OCI-M1 (cell line): ENCODE data around the gene CDC42.
"Not testable (repeated sequence)": the region's sequence is repeated elsewhere in the genome, so short reads cannot be mapped to it uniquely, and the experiment has no call there.

Source experiments
- DNase-seq: peaks from one replicate; lab custom pipeline; 2025; lab: John Stamatoyannopoulos, UW

The CDC42 gene

GRCh38 chr1:22075718-22076117, 23.2 kb downstream of the CDC42 start:
- DNase-seq = peak; percentile 83

DNA sequence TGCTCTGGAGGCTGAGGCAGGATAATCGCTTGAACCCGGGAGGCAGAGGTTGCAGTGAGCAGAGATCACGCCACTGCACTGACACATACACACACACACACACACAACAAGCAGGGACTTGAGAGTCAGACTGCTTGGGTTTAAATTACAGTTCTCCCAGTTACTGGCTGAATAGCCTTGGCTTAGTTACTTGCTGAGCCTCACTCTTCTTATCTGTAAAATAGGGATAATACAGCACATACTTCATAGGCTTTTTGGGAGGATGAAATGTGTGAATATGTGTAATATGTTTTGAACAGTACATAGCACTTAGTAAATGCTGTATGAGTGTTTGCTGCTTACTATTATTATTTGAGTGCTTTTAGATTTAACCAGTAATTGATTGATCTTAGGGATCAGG, 23.8 kb downstream of the CDC42 start:
- DNase-seq = no peak

DNA sequence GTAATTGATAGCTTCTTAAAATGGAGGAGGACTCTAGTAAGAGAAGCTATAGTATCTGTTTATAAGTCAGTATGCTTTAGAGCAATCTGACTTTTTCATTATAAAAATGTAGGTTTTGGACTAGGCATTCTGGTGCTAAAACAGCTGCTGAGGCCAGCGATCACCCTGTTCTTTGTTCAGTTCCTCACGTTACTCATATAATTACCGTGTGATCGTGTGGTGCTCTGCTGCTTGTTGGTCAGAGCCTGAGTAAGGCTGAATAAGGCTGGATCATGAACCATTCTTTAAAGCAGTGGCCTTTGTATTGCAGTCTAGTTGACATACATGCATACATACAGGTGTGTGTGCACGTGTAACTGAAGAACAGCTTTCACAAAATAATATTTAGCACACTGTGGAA, 25.2 kb downstream of the CDC42 start:
- no peak for DNase-seq

DNA sequence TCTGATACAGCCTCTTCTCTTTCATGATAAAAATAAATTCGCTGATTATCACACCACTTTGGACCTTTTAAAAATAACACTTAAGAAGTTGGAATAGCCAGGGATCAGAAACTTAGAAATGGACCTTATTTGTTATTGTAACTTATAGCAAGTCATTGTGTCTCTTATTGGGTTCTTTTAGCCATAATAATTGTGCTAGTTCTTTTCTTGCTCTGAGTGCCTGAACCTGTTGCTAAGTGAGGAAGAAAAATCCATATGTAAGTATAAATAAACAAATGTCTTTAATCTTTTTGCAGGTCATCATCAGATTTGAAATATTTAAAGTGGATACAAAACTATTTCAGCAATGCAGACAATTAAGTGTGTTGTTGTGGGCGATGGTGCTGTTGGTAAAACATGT, 25.6 kb downstream of the CDC42 start:
- DNase-seq = no peak

DNA sequence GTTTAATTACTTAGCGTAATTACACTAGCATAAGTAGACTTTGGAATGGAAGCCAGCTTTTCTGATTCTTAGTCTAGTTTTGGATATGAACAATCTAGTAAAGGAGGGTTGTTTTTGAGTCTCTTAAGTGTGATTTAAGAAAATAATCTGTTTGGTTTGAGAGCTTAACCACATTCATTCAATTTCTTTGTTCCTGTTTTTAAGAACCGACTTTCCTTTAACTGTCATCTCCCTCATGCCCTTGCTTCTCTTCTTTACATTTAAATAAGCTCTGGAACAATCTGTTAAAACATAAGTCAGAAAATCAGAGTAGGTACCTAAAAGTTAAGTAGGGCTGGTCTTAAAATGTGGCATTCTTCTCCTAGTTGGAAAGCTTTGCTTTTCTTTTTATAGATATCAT, 27.7 kb downstream of the CDC42 start:
- peak; percentile 23 for DNase-seq

DNA sequence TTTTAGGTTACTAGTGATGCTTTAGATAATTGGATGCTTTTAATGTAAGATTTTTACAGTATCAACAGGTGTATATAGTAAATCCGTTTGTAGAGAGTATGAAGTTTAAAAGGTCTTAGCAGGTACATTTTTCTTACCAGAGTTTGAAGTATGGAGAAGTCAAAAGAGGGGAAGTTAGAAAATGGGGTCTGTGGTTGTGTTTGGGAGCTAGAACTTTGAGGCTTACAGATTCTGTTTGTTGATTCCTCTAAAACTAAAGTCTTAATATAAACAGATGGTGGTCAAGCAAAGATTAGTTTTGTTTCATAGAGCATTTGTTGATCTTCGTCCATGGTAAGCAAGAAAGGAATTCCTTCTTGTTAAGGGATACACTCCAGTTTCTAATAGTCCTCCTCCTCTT, 35.8 kb downstream of the CDC42 start:
- DNase-seq = no peak

- DNase-seq = no peak
Observed at GRCh38 chr1:22089134-22089571, 36.6 kb downstream of the CDC42 start.

- DNase-seq = no peak
Observed at GRCh38 chr1:22089787-22090186, 37.3 kb downstream of the CDC42 start.

GRCh38 chr1:22090867-22091266, 38.4 kb downstream of the CDC42 start:
- DNase-seq = no peak

- DNase-seq = not testable (repeated sequence)
Observed at GRCh38 chr1:22092026-22092768, 39.7 kb downstream of the CDC42 start.

DNA sequence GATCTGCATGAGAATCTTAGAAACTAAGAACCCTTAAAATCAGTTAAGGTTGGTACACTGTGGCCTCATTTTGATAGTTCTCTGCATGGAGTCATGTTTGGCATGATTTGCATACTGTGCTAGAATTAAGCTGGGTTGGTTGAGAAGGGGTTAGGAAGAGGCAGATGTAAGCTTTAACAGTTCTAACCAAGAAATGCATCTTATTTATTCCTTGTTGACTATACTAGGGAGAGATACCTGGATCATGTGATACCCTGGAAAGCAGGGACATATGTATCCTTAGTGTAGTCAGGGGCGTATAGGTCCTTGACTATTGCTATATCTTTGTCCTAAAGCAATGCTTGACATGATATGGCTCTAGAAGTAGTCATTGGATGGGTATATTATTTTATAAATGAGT, 41.0 kb downstream of the CDC42 start:
- DNase-seq = no peak

DNA sequence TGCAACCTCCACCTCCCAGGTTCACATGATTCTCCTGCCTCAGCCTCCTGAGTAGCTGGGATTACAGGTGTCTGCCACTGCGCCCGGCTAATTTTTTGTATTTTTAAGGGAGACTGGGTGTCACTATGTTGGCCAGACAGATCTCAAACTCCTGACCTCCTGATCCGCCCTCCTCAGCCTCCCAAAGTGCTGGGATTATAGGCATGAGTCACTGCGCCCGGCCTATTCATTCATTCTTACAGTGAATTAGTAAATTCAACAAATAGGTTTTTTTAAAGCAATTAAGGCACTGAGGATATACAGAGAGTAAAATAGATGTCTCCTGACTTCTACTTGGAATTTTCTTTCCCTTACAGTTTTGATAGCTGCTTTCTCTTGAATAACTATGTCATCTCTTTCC, 43.5 kb downstream of the CDC42 start:
- no peak for DNase-seq

DNA sequence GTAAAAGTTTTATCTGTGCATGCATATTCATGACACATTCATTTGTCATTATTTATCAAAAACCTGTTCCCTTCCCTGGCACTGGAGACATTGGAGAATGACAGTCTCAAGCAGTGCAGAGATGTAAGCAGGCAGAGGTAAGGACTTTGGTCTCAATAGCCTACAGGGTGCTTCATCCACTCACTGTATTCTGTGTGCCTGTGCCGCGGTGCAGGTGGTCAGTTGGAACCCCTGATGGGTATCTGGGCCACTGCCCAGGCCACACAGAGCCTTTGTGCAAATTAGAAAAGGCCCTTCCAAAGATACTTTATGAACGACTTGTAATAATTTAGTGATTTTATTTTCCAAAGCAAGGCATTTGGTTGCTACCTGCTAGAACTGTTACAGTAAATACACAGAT, 44.0 kb downstream of the CDC42 start:
- no peak for DNase-seq

GRCh38 chr1:22098752-22099151, 46.2 kb downstream of the CDC42 start:
- no peak for DNase-seq

GRCh38 chr1:22100168-22100567, 47.7 kb downstream of the CDC42 start:
- DNase-seq = no peak

GRCh38 chr1:22101199-22101598, 48.7 kb downstream of the CDC42 start:
- no peak for DNase-seq

DNA sequence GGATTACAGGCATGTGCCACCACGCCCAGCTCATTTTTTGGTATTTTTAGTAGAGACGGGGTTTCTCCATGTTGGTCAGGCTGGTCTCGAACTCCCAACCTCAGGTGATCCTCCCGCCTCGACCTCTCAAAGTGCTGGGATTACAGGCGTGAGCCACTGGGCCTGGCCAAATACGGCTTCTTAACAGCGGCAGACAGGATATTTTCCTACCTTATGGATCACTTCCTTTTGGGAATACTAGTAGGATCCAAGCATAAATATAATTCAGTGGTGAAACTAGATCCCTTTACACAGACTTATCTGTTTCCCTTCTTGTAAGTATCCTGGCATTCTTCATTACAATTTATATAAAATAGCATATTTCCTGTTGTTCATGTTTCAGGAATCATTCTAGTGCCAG, 49.5 kb downstream of the CDC42 start:
- DNase-seq = no peak

DNA sequence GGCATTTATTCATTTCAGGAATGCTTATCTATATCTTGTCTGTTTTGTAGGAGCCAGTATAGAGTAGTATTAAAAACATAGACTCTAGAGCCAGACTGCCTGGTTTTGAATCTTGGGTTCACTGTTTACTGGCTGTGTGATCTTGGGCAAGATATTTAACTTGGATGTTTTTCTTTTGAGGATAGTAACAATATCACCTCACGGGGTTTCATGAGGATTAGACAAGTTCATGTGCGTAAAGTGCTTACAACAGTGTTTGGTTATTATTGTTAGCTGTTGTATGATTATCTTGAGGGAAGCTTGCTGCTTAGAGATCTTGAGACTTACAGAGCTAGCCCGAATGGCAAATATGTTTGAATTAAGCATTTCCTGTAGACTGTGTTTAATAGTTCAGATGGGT, 50.2 kb downstream of the CDC42 start:
- no peak for DNase-seq

DNA sequence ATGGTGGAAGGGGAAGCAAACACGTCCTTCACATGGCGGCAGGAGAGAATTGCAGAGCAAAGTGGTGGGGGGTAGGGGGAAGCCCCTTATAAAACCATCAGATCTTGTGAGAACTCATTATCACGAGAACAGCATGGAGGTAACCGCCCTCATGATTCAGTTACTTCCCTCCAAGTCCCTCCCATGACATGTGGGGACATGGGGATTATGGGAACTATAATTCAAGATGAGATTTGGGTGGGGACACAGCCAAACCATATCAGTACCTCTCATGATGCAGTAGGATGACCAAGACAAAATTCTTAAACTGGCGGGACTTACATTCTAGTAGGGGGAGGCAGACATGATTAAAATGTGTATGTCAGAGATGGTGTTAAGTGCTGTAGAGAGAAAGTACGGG, 51.6 kb downstream of the CDC42 start:
- peak; percentile 49 for DNase-seq

DNA sequence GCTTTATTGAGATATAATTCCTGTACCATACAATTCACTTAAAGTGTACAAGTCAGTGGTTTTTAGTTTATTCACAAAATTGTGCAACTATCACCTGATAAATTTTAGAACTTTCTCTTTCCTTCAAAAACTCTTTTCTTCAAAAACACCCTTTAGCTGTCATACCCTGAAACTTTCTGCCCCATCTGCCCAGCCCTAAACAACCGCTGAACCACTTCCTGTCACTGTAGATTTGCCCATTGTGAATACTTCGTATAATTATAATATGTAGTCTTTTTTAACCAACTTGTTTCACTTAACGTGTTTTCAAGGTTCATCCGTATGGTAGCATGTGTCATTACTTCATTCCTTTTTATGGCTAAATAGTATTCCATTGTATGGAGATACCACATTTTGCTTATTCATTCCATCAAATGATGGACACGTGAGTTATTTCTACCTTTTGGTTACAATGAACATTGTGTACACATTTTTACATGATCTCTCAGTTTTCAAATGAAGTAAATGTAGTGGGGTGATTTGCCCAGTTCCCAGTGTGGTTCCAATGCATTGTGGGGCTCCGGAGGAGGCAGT, 52.4 kb downstream of the CDC42 start:
- DNase-seq = no peak

- peak; percentile 67 for DNase-seq
Observed at GRCh38 chr1:22105611-22106207, 53.2 kb downstream of the CDC42 start.

- no peak for DNase-seq
Observed at GRCh38 chr1:22107126-22107525, 54.6 kb downstream of the CDC42 start.

DNA sequence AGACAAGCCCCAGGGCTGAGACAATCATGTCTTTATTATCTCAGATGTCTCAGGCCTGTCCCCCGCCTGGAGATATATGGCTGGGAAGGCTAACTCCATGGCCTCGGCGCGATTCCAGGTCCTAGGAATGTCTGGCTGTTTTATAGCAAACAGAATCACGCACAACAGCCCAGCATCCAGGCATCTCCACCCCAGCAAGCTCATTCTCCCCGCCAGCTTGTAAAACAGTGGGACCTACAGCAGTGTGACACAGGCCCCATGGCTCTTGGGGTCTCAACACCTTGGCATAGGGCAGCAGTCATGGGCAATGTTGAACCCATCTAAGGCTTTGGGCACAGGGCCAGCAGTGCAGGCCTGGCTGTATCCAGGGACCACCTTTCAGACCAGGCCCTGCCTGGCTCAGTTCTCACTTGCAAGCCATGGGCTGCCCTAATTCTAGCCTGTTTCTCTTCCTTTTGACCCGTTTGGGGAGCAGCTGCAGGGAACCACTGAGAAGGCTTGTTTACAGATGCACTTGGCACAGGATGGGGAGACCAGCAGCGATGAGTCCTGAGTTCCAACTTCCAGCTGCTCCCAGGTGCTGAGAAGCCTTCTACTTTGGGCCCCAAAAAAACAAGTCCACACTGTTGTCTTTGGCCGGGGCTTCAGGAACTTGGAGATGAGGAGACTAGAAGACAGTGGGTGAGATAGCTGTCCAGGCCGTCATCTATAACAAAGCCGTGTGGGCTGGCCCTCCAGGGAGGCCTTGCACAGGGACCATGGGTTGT, 56.0 kb downstream of the CDC42 start:
- no peak for DNase-seq
